GM19467 (cell line): ENCODE results near the gene RANBP1.
"Not testable (repeated sequence)": the region's sequence is repeated elsewhere in the genome, so short reads cannot be mapped to it uniquely, and the experiment has no call there.

Experiments
- ATAC-seq: cut with Tn5 transposase; IDR thresholded peaks from one replicate; pipeline ENCODE4 v1.9.1; 2021; ENCODE audit warnings: mild to moderate bottlenecking, moderate library complexity; ENCODE audit not compliant: unreplicated experiment

The RANBP1 gene

DNA sequence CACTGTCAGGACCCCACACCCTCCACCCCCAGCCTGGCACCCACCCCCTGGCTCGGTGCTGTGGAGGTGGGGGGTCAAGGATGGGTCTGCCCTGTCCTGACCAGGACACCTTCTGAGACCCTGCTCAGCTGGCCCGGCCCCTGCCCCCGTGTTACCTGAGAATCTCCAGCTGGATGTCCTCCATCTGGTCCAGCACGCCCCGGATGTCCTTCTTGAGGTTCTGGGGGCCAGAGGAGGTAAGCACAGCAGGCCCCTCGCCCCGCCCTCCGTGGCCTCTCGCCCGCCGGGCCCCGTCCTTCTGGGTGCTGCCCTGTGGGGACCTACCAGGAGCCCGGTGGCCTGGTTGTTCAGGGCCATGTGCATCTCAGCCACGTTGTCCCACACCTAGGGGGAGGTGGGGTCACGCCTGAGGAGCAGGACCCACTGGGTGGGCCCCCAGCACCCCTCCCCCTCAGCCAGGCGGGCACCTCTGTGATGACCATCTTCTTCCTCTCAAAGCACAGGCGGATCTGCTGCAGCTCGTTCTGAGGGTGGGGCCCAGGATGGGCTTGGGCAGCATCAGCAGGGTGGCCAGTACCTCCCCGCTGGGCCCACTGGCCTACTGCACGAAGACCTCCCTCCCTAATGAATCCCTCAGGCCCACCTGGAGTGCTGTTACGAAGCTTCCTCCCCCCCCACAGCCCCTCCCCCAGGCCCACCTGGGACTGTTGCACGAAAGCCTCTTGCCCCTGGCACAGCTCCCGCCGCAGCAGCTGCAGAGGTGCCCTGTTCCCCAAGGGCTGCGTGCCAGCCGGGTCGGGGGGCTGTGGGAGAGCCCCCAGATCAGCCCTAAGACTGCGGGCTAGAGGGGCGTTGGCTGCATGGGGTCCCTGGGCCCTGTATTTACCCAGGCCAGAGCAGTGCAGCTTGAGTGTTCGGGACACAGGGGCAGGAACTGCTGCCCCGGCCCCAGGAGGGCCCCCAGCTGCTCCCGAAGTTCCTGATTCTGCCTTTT lies 33.6 kb downstream of the RANBP1 start:
- no peak for ATAC-seq

DNA sequence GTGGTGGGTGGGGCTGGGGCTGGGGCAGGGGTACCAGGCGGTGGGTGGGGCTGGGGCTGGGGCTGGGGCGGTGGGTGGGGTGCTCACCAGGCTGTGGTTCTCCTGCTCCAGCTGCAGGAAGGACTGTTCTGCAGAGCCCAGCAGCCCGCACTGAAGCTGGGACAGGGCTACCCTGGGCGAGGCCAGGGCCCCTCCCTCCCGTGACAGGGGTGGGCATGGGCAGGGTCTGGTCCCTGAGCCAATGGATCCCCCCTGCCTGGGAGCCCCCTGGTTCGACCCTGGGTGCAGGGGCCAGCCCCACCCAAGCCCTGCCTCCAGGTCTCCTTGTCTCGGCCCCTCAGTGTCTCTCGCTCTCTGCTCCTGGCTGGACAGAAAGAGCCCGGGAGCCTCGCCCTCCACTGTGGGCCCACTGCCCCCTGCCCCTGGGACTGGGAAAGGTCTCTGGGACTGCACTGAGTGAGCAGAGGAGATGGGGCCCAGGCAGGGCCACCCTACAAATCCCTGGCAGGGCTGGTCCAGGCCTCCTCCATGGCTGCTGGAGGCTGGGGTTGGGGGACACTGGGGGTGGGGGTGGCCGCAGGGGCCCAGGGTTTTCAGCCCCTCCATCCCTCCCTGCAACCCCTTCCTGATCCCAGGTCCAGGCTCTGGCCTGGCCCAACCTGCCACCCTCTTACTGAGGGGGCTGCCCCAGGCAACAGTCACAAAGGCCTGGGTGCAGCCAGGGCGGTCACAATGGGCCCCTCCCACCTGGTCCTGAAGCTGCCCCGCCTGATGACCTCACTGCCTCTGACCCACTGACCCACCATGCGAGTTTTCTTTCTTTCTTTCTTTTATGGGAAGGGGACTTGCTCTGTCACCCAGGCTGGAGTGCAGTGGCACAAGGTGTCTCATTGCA lies 34.7 kb downstream of the RANBP1 start, which contains the start of gene CCDC188:
TSS of gene CCDC188 (minus strand) at position 675 of the 895 bp plus-strand sequence. CDS start at position 606, 69 bp downstream.
- ATAC-seq: no peak

GRCh38 chr22:20151276-20151588 lies 35.3 kb downstream of the RANBP1 start:
- ATAC-seq: no peak

- no peak for ATAC-seq
Measured at GRCh38 chr22:20152464-20152890, 36.6 kb downstream of the RANBP1 start.

GRCh38 chr22:20153945-20154344 lies 38.0 kb downstream of the RANBP1 start:
- ATAC-seq: no peak

GRCh38 chr22:20154602-20155187 lies 38.8 kb downstream of the RANBP1 start:
- ATAC-seq: no peak

DNA sequence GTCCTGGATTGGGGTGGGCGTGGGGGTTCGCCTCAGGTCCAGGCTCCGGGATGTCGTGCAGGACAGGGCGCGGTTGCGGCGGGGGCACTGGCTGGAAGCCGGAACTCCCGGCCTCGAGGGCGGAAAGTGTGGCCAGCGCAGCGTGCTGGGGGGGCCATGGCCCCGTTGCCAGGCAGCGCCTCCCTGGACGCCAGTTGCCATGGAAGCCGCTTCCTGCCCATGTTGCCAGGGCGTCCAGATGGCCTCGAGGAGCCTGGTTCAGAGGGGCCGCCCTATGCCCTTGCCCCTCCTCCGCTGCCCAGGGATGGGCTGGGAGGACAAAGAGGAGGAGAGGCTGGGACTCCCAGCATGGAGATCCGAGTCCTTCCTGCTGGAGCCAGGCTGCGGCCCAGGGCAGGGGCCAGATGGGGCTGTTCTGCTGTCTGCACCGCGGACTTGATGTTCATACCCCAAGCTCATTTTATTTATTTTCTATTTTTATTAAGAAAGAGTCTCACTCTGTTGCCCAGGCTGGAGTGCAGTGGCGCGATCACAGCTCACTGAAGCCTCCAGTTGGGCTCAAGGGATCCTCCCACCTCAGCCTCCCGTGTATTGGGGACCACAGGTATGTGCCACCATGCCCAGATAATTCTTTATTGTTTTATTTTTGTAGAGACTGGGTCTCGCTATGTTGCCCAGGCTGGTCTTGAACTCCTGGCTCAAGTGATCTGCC lies 39.6 kb downstream of the RANBP1 start:
- no peak for ATAC-seq

DNA sequence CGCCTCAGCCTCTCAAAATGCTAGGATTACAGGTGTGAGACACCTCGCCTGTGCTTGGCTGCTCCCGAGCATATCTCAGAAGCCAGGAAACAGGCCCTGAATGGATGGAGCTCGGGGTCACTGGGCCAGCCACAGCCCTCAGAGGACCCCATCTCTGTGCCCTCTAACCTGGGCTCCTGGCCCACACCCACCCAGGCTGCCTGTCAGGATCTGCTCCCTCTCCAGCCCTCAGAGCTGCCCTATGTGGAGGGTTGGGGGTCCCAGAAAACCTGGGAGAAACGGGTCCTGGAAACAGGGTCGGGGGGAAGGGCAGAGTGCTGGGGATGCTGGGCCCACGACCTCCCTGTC lies 40.1 kb downstream of the RANBP1 start:
- no peak for ATAC-seq

- ATAC-seq: no peak
Measured at GRCh38 chr22:20156611-20157429, 40.9 kb downstream of the RANBP1 start.

DNA sequence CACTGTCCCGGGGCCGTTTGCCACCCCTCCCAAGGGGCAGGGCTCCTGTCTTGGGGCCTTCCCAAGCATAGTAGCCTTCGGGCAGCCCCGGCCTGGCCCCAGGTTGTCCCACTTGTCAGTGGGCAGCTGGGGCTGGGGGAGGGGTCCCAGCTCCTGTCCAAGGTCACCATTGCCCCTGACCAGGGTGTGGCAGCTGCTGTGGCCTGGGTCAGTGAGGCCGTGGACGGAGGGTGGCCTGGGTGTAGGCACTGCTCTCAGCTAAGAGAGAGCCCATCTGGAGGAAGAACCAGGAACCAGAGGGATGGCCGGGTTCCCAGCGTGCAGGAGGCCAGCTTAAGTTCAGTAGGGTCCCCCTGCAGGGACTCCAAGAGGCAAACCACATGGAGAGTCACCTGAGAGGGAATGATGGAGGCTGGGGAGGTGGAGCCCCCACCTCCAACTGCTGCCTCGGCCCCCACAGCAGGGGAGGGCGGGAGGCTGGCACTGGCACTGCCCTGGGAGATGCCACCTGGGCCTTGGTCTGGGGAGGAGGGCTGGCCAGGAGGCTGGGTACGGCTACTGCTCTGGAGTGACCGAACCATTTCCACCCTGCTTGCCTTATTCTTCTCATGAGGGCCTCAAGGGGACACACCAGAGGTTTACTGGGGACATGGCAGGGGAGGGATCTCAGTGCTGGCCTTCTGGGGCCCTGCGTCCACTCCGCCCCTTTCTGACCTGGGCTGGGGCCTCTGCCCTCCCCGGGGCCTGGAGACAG lies 41.7 kb downstream of the RANBP1 start:
- no peak for ATAC-seq

- ATAC-seq: no peak
Measured at GRCh38 chr22:20158391-20159036, 42.6 kb downstream of the RANBP1 start.

- no peak for ATAC-seq
Measured at GRCh38 chr22:20159076-20159475, 43.2 kb downstream of the RANBP1 start.

GRCh38 chr22:20159531-20159930 lies 43.6 kb downstream of the RANBP1 start:
- ATAC-seq: not testable (repeated sequence)

GRCh38 chr22:20160041-20160440 lies 44.1 kb downstream of the RANBP1 start:
- no peak for ATAC-seq

GRCh38 chr22:20164863-20165262 lies 49.0 kb downstream of the RANBP1 start:
- no peak for ATAC-seq

- no peak for ATAC-seq
Measured at GRCh38 chr22:20165421-20165820, 49.5 kb downstream of the RANBP1 start.

DNA sequence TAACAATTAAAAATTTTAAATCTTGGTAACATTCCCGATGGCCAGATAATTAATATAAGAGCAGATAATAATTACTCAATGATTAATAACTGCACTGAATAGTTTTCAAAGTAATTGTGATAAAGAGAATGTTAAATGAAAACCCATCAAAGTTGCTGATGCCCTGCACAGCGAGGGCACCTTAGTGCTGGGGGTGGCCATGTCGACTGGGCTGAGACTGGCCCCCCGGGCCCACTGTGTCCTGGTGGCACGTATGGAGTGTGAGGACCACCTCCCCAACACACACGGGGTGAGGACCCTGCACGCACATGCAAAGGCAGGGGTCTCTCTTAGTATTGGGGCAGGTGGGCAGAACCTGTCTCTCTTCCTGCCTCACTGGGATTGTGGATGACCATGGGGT lies 50.0 kb downstream of the RANBP1 start:
- no peak for ATAC-seq

DNA sequence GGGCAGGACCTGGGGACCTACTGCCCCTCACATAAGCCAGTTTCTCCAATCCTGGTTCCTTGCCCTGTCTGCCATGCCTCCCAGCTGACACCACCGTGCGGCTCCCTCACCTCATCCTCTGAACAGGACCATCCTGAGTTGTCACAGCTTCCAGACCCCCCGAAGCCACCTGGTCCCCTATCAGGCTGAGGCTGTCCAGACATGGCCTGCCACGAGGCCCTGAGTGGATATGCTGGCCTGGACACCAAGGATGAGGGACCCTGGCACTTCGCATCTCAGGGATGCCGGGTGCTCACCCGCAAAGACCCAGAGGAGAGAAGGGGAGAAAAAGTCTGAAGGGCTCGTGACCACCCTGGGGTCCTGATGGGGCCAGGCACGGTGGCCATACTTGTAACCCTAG lies 50.8 kb downstream of the RANBP1 start:
- ATAC-seq: no peak
